HG03520 (cell line): ENCODE results near the gene L3MBTL4.
A peak's percentile ranks its signal among the peaks of the same experiment; 100 is the strongest.

ENCODE experiments used
- ATAC-seq: cut with Tn5 transposase; IDR thresholded peaks from one replicate; pipeline ENCODE4 v1.9.1; 2021; ENCODE audit warnings: mild to moderate bottlenecking, moderate library complexity; ENCODE audit not compliant: unreplicated experiment

The L3MBTL4 gene

DNA sequence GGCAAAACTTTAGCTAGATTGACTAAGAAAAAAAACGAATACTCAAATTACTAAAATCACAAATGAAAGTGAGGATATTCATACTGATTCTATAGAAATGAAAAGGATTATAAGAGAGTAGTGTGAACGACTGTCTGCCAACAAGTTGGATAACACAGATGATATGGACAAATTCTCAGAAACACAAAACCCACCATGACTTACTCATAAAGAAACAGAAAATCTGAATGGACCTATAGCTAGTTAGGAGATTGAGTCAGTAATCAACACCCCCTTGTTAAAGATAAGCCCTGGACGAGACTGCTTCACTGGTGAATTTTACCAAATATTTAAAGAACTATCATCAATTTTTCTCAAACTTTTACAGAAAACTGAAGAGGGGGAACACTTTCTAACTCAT is 410.6 kb downstream of the L3MBTL4 start:
- ATAC-seq, result peak; percentile 73

DNA sequence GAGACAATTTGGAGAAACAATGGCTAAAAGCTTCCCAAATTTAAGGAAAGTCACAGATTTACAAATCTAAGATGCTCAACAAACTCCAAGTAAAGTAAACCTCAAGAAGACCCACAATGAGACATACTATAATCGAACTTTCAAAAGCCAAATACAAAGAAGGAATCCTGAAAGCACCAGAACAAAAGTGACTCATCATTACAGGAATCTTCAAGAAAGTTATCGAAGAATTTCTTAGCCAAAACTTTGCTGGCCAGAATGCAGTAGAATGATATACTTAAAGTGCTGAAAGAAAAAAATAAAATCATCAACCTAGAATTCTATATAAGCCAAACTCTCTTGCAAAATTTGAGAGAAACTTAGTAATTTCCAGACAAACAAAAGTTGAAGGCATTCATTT is 412.8 kb downstream of the L3MBTL4 start:
- no peak for ATAC-seq

DNA sequence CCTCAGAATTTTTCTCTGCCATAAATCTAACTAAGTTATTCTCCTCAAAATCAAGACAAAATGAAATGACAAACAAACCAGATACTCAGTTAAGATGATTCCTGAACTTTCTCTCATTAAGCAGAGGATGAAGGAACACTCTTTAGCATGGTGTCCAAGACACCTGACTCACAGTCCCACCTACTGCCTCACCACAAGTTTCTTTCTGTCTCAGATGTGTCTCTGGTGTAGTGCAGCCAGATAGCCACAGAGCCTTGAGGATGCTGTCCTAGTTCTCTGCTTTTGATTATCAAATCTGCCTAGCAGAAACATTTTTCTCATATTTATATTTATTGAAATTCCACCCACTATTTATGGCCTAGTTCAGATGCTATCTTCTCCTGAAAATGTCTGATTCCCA is 415.8 kb downstream of the L3MBTL4 start:
- ATAC-seq, result peak; percentile 97

DNA sequence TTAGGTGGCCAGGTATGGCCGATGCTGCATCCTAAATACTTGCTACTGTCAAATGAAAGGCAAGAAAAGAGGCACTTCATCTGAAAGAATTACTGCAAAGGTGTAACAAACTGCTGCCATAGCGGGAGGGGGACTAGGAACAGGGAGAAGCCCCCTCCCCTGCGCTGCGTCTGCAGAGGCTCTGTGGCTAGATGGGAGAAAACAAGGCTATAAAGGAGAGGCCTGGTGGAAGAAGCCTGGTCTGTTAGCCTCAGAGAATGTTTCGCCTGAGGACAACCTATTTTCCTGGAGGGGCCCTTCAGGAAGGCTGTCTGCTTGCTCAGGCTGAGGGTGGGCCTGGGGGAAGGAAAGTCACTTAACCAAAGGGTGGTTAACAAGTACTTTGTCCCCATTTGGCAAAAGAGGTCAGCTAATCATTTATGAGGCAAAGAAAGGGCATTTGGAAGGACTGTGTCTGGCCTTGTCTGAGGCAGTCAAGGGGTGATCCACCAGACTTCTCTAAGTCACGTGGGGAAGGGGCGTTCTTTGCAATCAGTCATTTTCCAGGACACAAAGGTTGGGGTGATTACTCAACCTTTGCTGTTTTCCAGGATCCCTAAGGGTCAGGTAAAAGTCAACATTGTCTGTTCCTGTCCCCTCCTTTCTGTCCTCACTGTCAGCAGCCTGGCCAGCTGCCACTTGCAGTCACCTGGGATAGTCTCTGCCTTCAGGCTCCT is 416.4 kb downstream of the L3MBTL4 start:
- ATAC-seq, result peak; percentile 19

DNA sequence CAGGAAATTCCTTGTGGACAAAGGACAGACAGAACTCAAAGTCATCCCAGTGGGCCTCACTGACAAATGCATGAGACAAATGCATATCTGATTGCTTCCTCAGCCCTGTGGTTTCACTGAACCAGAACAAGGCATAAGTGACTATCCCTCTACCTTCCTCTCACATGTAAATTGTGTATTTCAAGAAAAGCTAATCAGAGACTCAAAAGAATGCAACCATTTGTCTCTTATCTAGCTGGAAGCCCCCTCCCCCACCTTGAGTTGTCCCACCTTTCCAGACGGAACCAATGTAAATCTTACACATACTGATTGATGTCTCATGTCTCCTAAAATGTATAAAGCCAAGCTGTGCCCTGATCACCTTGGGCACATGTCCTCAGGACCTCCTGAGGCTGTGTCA is 417.4 kb downstream of the L3MBTL4 start:
- no peak for ATAC-seq

DNA sequence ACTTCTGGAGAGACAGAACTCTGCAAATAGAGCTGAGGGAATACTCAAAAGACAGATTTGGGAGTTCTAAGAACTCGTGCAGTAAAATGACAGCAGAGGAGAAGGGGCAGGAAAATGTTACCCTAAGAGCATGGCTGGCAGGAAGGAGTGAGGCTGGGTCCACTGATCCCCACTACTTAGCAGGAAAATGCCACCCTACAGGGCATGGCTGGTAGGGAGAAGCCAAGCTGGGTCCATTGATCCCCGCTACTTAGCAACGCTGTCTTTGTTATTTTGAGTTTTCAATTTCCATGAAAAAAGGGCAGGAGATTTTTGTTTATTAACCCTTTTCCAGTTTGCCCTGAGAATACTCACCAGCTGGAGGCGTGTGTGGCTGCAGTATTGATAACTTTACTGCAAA is 419.1 kb downstream of the L3MBTL4 start:
- ATAC-seq, result no peak

DNA sequence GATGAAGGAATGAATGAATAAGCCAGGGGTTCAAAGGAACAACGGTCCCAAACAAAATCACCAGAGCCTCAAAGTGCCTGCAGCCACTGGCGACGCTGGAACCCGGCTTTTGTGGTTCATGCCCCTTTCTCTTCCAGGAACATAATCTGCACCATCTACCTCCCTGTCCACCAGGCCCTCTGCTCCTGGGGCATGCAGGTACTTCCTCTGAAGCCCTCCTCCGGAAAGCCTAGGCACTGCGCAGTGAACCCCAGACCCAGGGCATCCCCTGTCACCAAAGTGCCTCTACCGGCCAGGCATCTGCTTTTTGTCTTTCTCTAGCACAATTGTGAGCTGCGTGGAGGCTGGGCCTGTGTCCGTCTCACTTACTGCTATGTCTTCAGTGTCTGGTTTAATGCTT is 420.8 kb downstream of the L3MBTL4 start:
- no peak for ATAC-seq

DNA sequence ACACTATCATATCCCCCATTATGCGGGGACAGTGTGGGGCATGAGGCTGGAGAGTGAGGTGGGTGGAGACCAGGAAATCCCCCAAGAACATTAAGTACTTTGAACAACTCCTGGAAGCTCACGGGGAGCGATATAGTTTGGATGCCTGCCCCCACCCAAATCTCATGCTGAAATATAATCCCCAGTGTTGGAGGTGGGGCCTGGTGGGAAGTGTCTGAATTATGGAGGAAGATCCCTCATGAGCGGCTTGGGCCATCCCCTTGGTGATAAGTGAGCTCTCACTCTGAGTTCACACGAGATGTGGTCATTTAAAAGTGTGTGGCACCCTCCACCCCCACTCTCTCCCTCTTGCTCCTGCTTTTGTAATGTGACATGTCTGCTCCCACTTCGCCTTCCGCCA is 422.3 kb downstream of the L3MBTL4 start:
- no peak for ATAC-seq

DNA sequence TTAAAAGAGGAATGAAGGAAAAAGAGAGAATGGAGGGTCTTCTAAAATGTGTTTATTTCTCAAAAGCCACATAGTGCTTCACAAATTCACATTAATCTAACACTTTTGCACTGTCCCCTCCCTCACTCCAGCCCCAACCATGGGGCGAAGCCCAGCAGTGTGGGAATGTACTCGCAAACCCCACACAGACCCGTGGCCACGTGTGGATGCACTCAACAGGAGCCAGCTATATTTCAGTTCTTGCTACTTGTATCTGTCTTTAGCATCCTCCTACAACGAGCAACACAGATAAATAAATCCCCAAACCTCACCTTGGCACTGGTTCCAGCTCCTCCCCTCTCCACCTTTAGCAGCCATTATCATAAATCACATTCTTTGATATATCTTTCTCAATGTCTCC is 427.5 kb downstream of the L3MBTL4 start:
- ATAC-seq, result no peak

DNA sequence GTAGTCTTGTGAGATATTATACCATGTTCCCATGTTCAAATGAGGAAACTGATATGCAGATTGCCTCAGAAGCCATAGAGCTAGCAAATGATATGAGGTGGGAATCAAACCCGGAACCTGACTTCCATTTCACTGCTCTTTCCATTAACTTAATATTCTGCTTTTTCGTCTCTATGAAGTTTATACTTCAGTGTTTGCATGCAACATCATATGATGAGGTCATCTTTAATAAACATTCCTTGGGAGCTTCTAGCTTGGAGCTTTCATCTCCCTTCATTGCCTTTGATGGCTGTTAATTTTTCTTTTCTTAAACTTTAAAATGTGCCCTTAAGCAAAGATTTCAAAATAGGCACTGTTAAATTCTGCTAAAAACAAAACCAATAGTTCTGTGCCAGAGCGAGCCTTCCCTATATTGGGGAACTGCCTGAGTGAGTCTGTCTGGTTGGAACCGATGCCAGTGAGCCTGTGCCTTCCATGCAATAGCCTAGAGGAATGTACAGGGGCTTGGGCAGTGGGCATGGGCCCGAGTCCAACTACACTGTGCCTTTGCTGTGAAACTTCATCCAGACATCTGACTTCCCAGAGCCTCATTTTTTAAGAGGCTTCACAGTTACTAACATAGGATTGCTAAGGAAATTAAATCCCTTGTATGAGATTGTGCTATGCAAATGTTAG is 428.3 kb downstream of the L3MBTL4 start:
- no peak for ATAC-seq

DNA sequence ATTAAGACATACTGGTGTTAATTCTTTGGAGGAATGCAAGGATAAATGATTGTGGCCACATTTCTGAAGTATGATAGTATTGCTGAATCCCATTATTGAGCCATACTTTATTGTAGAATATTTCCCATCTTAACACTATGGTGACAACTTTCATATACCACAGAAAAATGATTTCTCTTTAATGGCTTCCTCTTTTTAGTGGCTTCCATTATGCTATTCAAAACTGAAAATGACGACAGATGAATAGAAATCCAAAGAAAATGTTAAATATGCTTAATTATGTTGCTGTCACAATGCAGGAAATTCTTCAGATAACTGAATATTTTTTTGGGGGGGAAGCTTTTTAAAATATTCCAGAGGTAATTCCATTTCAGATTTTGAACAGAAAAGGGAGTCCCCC is 430.5 kb downstream of the L3MBTL4 start:
- no peak for ATAC-seq

DNA sequence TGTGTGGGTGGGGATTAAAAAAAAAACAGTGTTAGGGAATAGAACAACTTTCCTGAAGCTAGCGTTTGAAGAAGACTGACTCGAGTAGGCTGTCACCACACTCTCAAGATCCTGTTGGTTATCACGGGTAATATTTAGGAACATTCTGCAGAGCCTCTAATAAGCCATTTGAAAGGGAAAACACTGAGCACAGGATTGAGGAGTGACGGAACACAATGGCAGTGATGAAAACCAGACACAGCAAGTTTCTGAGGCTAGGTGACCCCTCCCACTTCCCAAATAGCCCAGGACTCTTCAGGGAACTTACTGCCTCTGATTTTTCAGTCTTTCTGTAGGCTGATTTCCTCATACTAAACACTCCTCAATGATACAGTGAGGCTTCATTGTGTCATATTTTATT is 431.2 kb downstream of the L3MBTL4 start:
- no peak for ATAC-seq

DNA sequence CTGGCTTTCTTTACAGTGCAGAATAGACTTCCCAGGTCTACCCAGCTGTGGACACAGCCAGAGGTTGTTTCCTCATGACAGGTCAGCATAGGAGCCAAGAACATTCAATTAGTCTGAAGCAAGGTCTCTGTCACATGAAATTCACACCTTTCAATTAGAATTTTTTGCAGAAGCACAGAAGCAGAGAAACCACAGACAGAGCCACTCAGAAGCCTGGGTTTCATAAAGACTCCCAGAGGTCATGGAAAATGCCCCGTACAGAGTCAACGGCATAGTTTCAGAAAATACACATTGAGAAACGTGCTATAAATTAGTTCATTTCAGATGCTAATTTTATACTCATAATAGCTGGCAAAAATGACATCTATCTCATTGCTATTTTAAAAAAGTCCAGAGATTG is 432.4 kb downstream of the L3MBTL4 start:
- no peak for ATAC-seq

DNA sequence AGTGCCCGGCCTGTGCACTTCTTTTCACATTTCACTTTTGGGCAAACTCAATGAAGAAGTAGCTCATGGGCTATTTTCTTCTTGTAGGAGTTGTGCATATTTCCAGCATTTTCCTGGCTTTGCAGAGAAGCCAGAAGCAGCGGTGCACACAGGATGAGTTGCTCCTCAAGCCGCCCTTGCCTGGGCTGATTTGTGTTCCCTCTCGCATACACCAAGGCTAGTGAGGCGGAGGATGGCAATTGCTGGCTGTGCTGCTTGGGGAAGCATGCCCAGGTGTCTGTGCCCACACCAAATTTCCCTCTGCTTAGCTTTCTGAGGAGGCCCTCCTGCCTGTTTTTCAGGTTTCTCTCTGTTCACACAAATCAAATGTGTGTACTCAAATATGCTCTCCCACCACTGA is 434.0 kb downstream of the L3MBTL4 start:
- no peak for ATAC-seq

DNA sequence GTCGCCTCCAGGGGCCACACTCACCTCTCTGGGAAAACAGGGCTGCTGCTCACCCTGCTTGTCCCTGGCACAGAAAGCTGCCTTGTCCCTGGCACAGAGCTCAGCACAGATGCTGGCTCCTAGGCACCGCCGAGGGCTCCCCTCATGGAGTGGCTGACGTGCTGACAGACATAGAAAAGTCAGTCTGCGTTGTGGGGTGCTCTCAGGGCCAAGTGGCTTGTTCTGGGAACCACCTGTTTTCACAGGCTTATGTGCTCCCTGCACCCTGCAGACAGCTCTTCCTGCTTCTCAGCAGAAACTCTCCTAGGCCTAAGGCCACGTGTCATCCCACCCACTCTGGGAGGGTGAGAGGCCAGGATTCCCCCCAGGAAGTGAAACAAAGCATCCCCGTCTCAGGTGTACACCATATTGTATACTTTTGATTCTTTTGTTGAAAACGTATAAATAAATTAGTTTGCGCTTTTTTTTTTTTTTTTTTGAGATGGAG is 434.7 kb downstream of the L3MBTL4 start:
- ATAC-seq, result peak; percentile 59

DNA sequence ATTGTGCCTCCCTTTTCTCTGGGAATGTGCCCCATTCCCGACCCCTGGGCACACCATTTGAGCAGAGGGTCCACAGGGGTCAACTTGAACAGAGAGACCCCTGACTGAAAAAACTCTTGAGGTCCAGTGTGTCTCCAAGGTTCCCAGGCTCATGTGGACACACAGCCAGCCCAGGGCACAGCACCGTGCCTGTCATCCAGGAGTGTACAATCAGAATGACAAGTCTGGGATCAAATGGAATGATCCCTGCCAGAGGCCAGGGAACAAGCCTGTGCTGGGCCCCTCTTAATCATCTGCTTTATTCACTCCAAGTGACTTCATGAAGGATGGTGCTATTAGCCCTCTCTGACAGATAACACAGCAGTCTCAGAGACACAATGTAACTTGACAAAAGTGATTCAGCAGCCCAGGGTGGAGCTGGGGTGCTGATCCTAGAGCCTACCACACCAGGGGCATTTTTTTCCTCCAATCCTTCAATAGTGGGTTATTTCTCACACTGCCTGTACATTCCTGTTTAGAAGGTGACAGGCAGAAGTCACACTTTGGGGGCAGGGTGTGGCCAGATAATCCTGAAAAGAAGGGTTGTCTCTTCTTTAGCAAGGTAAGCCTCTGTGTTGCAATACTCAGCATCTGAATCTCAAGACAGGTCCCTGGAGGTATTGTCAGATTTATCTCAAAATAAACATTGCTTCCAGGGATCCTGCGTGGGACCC is 435.4 kb downstream of the L3MBTL4 start:
- no peak for ATAC-seq

DNA sequence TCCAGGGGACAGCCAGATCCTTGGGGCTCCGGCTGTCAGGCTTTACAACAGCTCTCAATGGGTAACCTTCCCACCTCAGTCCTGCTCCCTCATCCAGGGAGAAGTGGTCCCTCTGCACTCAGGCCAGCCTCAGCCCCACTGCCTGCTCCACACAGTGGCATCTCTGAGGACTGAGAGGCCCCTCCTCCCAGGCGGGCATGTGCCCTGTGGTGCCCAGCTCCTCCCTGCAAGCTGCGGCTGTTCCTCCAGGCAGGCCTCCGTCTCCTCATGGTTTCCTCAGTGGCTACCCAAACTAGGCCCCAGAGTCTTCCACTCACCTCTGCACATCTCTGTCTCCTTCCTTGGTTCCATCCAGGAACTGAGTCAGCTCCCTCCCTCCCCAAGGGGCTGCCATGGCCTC is 437.7 kb downstream of the L3MBTL4 start:
- ATAC-seq, result no peak

DNA sequence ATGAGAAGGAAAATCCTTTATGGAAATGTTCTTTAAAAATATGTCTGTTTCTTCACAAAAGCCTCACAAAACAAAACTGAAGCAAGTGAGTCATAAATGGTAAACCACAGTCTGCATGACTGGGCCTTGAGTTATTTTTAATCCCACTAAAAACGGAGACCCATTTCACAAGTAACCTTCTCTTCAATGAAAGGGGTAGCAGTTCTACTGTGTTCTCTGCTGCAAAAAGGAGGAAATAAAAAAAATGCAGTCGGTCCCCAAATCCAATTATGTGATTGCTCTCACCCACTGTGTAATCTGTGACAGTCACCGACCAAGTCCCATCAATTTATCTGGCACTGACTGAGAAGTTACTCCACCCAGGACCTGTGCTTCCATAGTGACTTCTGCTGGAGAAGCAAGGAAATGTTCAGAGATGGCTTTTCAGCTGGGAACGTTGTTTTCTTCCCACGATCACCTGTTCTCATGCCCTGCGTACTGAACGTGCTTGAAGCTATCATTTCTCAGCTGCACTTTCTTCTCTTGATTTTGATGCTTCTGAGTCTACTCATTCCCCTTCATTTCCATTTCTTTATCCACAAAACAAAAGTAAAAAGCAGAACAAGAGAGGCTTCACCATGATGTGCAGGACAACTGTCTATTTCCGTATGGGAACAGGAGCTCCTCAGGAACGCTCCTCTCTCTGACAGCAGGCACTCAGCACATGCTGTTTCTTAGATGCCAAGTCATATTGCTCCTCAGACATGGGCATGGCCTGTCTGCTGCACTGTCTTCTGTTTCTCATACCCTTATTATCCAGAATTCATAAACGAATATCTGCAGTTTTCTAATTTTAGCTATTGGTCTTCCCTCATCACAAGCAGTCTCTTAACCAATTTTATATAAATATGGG is 439.4 kb downstream of the L3MBTL4 start:
- ATAC-seq, result peak; percentile 61

DNA sequence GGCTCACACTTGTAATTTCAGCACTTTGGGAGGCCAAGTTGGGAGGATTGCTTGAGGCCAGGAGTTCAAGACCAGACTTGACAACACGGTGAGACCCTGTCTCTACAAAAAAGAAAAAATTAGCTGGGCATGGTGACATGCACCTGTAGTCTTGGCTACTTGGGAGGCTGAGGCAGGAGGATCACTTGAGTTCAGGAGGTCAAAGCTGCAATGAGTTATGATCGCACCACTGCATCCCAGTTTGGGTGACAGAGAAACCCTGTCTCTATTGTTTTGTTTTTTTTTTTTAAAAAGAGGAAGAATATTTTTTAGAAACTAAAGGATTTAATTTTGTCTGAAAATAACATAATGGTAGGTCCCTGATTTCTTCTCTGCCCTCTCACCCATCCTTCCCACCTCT is 440.0 kb downstream of the L3MBTL4 start:
- no peak for ATAC-seq

DNA sequence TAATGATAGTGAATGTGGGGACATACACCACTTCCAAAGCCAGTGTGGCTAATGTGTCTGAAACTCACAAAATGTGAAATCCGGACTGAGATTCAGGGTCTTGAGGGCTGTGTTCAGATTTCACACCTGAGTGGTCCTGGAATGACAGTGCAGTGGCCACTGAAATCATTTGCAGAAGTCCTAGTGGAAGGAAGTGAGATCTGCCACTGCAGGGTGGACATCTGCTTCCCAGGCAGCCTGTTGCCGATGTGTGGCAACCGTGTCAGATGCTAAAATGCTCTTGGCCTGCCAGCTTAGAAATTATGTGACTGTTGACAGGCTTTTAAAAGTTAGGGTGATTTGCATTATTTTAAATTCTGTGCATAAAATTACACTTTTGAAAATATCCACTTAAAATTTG is 441.6 kb downstream of the L3MBTL4 start:
- ATAC-seq, result no peak

DNA sequence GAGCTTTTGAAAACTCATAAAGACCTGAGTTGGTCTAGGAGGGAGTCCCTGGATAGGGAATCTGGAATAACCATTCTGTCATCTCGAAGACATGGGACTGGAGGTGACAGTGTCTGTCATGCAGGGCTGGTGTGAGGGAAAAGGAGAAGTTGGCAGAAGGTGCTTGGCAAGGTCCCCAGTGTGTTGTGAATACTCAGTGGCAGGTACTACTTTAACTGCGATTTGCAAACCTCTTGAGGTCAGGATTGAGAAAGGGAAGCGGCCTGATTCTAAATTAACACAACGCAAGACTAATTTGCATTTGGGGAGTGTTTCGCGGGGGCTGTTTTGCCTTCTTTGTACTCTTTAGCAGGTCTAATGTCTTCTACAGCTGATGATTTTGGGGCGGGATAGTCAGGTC is 442.4 kb downstream of the L3MBTL4 start:
- no peak for ATAC-seq
